C4-2B (cell line): ENCODE results near the gene GADL1.

Experiments
- H3K27ac ChIP-seq: fragments of 450-650 bp; 2 replicates; pipeline ENCODE4 v1.5.1; 2017
- CTCF ChIP-seq: fragments of 450-650 bp; conservative IDR thresholded peaks from 2 replicates; pipeline ENCODE4 v1.5.1; 2017; ENCODE audit warnings: mild to moderate bottlenecking
- ZFX ChIP-seq: fragments of 450-650 bp; IDR thresholded peaks from 2 replicates; pipeline ENCODE4 v1.6.1; 2017

Gene GADL1

GRCh38 chr3:30932513-30933098 lies 38.1 kb upstream of the GADL1 start:
- no peak for TF ChIP-seq ZFX
- no peak for TF ChIP-seq CTCF
- no peak overlapping the region for H3K27ac ChIP-seq

- H3K27ac ChIP-seq = no peak overlapping the region
- TF ChIP-seq CTCF (no peak), ZFX (no peak)
These were observed 30.3 kb upstream of the GADL1 start for GRCh38 chr3:30924763-30925162.

DNA sequence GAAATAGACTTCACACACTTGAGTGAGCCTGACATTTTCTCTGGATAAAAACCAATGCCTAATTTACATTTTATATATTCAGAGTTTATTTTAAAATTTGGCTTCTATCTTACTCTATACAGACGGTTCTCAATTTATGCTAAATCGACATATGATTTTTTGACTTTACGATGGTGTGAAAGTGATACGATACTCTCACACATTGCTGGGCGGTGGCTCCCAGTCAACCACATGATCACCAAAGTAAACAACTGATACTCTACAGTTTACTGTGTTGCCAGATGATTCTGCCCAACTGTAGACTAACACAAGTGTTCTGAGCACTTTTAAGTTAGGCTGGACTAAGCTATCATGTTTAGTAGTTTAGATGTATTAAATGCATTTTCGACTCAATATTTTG lies 25.1 kb upstream of the GADL1 start:
- TF ChIP-seq CTCF = no peak
- TF ChIP-seq ZFX = no peak
- H3K27ac ChIP-seq = no peak overlapping the region

DNA sequence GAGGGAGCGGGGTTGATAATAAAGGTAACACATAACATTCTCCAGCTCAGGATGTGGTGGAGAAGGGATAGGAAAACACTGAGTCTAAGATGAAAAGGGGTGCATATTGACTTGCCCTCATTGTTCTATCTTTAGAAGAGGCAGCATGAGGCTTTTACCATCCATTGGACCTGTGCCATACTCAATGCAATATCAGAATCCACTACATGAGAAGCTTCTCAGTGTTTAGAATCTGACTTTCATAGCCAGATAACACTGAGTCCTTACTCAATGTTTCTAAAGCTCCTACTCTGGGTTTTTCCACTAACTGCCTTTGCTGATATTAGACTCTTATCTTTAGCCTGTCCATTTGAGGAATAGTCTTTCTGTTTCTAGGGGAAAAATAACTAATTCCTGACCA lies 24.3 kb upstream of the GADL1 start:
- no peak for TF ChIP-seq ZFX
- no peak for TF ChIP-seq CTCF
- no peak overlapping the region for H3K27ac ChIP-seq

DNA sequence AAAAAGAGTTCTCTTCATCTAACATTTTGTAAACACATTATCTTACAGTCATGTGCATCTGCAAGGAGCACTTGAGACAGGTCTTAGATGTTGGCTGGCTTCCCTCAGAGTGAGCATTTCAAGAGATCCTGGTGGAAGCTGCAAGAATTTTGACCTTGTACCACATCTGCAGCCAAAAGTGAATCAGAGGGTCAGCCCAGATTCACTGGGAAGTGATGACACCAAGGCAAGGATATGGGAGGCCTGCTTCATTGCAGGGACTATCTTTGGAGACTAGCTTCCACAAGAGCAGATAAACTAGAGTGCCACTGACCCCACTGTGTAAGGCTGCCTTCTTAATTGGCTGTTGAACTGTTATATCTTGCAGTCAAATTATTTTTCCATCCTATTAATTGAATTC lies 21.3 kb upstream of the GADL1 start:
- TF ChIP-seq ZFX (no peak), CTCF (no peak)

GRCh38 chr3:30914696-30915095 lies 20.2 kb upstream of the GADL1 start:
- no peak for TF ChIP-seq ZFX
- no peak for TF ChIP-seq CTCF

More for the DNA sequence above, 21.3 kb upstream of the GADL1 start:
- H3K27ac ChIP-seq = no peak overlapping the region

DNA sequence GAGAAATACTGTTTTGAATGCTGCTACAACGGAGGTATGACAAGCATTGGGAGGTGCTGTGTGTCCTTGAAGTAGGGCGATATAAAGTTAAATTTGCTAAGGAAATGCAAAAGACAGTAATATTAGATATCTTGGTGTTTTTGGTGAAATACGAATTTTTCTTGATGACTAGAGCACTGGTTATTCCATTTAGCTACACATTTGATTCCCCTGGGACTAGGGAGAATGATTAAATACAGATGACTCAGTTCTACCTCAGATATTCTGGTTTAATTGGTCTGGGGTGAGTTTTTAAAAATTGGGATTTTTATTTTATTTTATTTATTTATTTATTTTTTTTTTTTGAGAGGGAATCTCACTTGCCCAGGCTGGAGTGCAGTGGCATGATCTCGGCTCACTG lies 18.7 kb upstream of the GADL1 start:
- TF ChIP-seq CTCF (no peak), ZFX (no peak)
- H3K27ac ChIP-seq = no peak overlapping the region

More at GRCh38 chr3:30914696-30915095, 20.2 kb upstream of the GADL1 start:
- no peak overlapping the region for H3K27ac ChIP-seq
